ENCODE data around the gene CTAG1B.
"Not testable (repeated sequence)": the region's sequence is repeated elsewhere in the genome, so short reads cannot be mapped to it uniquely, and the experiment has no call there.

CTAG1B gene

DNA sequence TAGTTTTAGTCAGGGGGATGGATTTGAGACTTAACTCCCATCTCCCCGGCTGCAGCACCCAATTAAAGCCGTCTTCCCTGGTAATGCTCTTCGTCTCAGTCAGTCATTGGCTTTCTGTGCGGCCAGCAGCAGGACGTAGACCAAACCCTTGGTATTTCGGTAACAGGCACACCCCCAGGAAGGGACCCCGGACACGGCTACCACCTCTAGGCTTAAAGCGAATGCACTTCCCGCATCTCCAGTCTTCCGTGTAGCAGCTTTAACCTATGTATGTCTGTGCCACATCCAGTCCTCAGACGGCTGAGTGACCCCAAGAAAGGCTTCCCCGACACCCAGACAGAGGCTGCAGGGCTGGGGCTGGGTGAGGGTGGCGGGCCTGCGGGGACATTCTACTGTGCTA lies 35.8 kb upstream of the CTAG1B start:
- no peak overlapping the region for H3K27ac ChIP-seq
- H3K9me3 ChIP-seq (ENCODE audit: low read depth, low read length), result no peaks in the 10 kb centered on the region
- H3K4me3 ChIP-seq, result no peak overlapping the region
- TF ChIP-seq FOXP2 (optimal IDR thresholded peaks at IDR 0.05; ENCODE audit: control extremely low read depth, extremely low read length, insufficient read depth), result no peak
- no peak for TF ChIP-seq EZH2 (IDR thresholded peaks at IDR 0.05)
- no peak for TF ChIP-seq POLR2AphosphoS5 (IDR thresholded peaks at IDR 0.05; ENCODE audit: borderline replicate concordance, low read depth, low read length)
- DNase-seq (ENCODE audit: low read depth, low spot score), result no peak
- no peak overlapping the region for H3K9ac ChIP-seq (ENCODE audit: insufficient read length)
- H3K36me3 ChIP-seq (ENCODE audit: insufficient read depth, low read length), result no peaks in the 10 kb centered on the region

DNA sequence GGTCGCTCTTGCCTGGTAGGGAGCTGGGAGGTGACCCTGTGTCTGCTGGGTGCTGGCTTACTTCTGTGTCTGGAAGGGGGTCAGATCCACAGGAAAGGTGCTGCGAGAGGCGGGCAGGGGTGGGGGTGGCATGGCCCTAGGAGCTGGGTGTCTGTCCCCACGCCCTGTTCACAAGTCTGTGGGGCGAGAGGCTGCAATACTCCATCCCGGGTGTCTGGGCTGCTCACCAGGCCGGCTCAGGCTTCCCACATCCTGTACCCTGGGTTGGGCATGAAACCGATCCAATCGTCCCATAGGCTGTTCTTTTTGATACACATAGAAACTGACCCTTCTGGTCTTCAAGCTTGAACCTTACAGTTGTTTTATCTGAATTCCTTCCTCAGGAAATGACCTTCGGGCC lies 35.3 kb upstream of the CTAG1B start:
- Histone ChIP-seq H3K9me3 (ENCODE audit: low read depth, low read length) (no peaks in the 10 kb centered on the region), H3K9ac (ENCODE audit: insufficient read length) (no peak overlapping the region), H3K27ac (no peak overlapping the region), H3K4me3 (no peak overlapping the region), H3K36me3 (ENCODE audit: insufficient read depth, low read length) (no peaks in the 10 kb centered on the region)
- TF ChIP-seq EZH2 (IDR thresholded peaks at IDR 0.05) (no peak), FOXP2 (optimal IDR thresholded peaks at IDR 0.05; ENCODE audit: control extremely low read depth, extremely low read length, insufficient read depth) (no peak), POLR2AphosphoS5 (IDR thresholded peaks at IDR 0.05; ENCODE audit: borderline replicate concordance, low read depth, low read length) (no peak)
- DNase-seq (ENCODE audit: low read depth, low spot score), result no peak

DNA sequence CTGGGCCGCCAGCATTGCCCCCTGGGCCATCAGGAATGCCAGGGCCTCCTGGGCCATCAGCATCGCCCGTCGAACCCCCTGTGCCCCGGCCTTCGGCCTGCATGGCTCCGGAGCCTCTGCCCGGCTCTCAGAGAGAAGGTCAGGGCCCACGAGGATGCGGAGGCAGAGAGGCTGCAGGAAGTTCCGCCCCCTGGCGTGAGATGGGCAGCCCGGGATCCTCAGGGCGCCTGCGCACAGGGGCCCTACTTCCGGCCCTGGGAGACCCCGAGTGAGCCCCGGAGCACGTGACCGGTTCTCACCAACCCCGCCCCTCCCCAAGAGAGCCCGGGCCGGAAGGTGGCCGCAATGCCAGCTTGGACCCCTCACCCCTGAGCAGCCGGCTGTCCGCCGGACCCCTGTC lies 34.3 kb upstream of the CTAG1B start, which contains the start of gene CTAG2:
Gene CTAG2, minus strand, starts transcription at position 167 of the 400 bp plus-strand sequence. Its CDS starts 64 bp downstream, at position 103.
- H3K9ac ChIP-seq (ENCODE audit: insufficient read length); H3K27ac ChIP-seq; H3K4me3 ChIP-seq; DNase-seq (ENCODE audit: low read depth, low spot score); H3K36me3 ChIP-seq (ENCODE audit: insufficient read depth, low read length); H3K9me3 ChIP-seq (ENCODE audit: low read depth, low read length): not testable (repeated sequence)

DNA sequence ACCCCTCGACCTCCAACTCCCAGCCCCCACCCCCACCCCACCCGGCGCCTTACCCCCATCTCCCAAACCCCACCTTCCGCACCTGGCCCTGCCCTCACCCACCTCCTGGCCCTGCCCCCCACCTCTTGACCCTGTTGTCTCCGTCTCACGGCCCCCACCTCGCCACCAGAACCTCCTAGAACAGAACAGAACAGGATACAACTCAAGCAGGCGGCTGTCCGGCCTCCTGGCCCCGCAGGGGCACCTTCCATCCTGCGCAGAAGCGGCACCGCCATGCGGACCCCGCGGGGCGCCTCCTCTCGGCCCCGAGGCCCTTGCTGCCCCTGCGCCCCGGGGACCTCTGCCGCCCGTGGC lies 33.9 kb upstream of the CTAG1B start:
- H3K9me3 ChIP-seq (ENCODE audit: low read depth, low read length), result no peaks in the 10 kb centered on the region
- no peak overlapping the region for H3K27ac ChIP-seq
- no peak overlapping the region for H3K4me3 ChIP-seq
- no peak for DNase-seq (ENCODE audit: low read depth, low spot score)
- H3K36me3 ChIP-seq (ENCODE audit: insufficient read depth, low read length), result no peaks in the 10 kb centered on the region
- TF ChIP-seq FOXP2 (optimal IDR thresholded peaks at IDR 0.05; ENCODE audit: control extremely low read depth, extremely low read length, insufficient read depth) (no peak), POLR2AphosphoS5 (IDR thresholded peaks at IDR 0.05; ENCODE audit: borderline replicate concordance, low read depth, low read length) (no peak), EZH2 (IDR thresholded peaks at IDR 0.05) (no peak)
- H3K9ac ChIP-seq (ENCODE audit: insufficient read length), result no peak overlapping the region

DNA sequence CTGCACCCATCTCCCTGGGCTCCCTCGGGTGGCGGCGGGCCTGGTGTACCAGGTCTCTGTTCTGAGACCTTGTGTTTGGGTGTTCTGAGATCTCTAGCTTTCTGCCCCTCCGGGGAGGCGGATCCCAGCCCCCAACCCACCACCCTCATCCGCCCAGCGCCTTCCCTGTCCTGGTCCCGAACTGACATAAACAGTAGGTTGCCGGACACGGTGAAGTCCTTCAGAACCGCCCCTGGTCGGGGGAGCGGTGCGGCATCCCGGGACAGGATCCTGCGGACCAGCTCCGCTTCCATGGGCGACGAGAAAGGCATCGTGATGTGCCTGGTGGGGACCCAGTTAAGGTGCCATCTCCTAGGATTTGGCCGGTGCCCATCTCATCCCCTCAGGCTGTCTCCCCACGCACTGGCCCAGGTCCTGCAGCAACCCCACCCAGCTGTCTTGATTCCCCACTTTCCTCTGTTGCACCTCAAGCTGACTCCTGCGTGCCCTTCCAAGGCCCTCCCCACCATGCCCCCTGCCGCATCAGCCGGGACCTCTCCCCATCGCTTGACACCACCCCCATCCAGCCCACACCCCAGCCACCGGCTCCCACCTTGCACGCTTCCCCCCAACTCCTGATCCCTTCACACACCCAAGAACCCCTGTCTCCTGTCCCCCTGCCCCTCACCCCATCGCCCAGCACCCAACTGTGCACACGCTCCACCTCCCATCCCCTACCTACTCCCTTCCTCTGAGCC lies 33.4 kb upstream of the CTAG1B start:
- no peak for DNase-seq (ENCODE audit: low read depth, low spot score)
- H3K9me3 ChIP-seq (ENCODE audit: low read depth, low read length), result no peaks in the 10 kb centered on the region
- no peak overlapping the region for H3K9ac ChIP-seq (ENCODE audit: insufficient read length)
- H3K27ac ChIP-seq, result no peak overlapping the region
- H3K36me3 ChIP-seq (ENCODE audit: insufficient read depth, low read length), result no peaks in the 10 kb centered on the region
- no peak overlapping the region for H3K4me3 ChIP-seq
- no peak for TF ChIP-seq FOXP2 (optimal IDR thresholded peaks at IDR 0.05; ENCODE audit: control extremely low read depth, extremely low read length, insufficient read depth)
- TF ChIP-seq POLR2AphosphoS5 (IDR thresholded peaks at IDR 0.05; ENCODE audit: borderline replicate concordance, low read depth, low read length), result no peak
- no peak for TF ChIP-seq EZH2 (IDR thresholded peaks at IDR 0.05)

DNA sequence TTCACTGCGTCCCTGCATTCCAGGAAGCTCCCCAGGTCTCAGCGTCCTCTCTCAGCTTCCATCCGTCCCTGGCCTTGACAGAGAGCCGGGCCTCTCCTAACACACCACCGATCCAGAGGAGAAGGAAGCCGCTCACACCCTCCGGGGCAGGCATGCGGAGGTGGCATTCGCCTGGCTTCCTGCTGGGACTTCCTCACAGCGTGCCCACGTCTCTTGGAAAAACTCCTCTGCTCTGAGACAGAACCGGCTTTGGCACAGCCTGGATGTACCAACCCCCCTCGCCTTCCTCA lies 31.1 kb upstream of the CTAG1B start:
- H3K27ac ChIP-seq, result no peak overlapping the region
- H3K4me3 ChIP-seq, result no peak overlapping the region
- no peak overlapping the region for H3K9ac ChIP-seq (ENCODE audit: insufficient read length)
- no peak for TF ChIP-seq EZH2 (IDR thresholded peaks at IDR 0.05)
- TF ChIP-seq POLR2AphosphoS5 (IDR thresholded peaks at IDR 0.05; ENCODE audit: borderline replicate concordance, low read depth, low read length), result no peak
- no peaks in the 10 kb centered on the region for H3K36me3 ChIP-seq (ENCODE audit: insufficient read depth, low read length)
- no peak for DNase-seq (ENCODE audit: low read depth, low spot score)
- H3K9me3 ChIP-seq (ENCODE audit: low read depth, low read length), result no peaks in the 10 kb centered on the region

DNA sequence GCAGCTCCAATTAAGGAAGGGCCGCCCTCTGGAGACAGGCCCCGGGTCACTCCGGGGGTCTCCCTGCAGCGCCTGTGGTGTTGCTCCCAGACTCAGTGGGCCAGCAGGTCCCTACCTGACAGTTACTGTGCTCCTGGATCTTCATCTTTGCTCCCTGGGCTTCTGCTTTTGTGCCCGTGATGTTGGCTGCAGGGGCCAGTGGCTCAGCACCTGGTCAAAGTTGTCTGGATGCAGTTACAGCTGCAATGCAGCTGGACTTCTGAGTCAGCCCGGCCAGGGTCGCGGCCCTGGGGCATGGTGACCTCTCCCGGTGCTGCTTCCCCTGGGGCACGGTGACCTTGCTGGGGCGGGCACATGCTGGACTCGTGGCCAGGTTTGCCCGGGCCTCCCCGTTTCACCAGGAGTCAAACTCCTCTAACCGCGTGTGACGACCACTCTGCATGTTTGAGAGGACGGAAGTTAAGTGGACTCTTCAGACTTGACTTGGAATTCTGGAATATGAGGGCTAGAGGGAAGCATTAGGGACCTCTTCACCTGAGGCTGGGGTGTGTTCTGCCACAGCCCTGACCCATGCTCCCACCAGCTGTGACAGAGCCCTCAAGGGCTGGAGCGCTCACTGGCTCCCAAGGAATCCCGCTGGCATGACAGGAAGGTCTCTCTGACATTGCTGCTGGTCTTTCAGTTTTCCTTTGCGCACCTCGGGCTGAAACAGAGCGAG lies 30.6 kb upstream of the CTAG1B start:
- no peak for DNase-seq (ENCODE audit: low read depth, low spot score)
- Histone ChIP-seq H3K9me3 (ENCODE audit: low read depth, low read length) (no peaks in the 10 kb centered on the region), H3K36me3 (ENCODE audit: insufficient read depth, low read length) (no peaks in the 10 kb centered on the region), H3K27ac (no peak overlapping the region), H3K9ac (ENCODE audit: insufficient read length) (no peak overlapping the region), H3K4me3 (no peak overlapping the region)
- TF ChIP-seq EZH2 (IDR thresholded peaks at IDR 0.05), result no peak
- no peak for TF ChIP-seq FOXP2 (optimal IDR thresholded peaks at IDR 0.05; ENCODE audit: control extremely low read depth, extremely low read length, insufficient read depth)
- TF ChIP-seq POLR2AphosphoS5 (IDR thresholded peaks at IDR 0.05; ENCODE audit: borderline replicate concordance, low read depth, low read length), result no peak

DNA sequence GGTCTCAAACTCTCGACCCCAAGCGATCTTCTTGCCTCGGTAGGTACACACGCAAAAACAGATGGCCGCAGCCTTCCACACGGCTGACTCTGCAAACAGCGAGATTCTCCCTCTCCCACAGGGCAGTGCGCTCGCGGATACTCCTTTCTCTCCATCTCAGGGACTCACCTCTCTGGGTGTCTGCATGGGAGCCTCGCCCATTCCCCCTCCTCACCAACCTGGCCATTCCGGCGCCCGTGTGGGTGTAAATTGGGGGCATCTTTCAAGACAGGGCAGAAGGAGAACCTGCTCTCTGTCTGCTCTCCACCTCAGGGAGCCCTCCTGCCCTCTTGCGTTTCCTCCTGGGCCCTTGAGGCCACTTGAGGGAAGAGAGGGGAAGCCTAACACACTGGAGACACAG lies 29.8 kb upstream of the CTAG1B start:
- TF ChIP-seq FOXP2 (optimal IDR thresholded peaks at IDR 0.05; ENCODE audit: control extremely low read depth, extremely low read length, insufficient read depth), result no peak
- TF ChIP-seq EZH2 (IDR thresholded peaks at IDR 0.05), result no peak
- TF ChIP-seq POLR2AphosphoS5 (IDR thresholded peaks at IDR 0.05; ENCODE audit: borderline replicate concordance, low read depth, low read length), result no peak
- Histone ChIP-seq H3K27ac (no peak overlapping the region), H3K9me3 (ENCODE audit: low read depth, low read length) (no peaks in the 10 kb centered on the region), H3K9ac (ENCODE audit: insufficient read length) (no peak overlapping the region), H3K4me3 (no peak overlapping the region), H3K36me3 (ENCODE audit: insufficient read depth, low read length) (no peaks in the 10 kb centered on the region)
- DNase-seq (ENCODE audit: low read depth, low spot score), result no peak

DNA sequence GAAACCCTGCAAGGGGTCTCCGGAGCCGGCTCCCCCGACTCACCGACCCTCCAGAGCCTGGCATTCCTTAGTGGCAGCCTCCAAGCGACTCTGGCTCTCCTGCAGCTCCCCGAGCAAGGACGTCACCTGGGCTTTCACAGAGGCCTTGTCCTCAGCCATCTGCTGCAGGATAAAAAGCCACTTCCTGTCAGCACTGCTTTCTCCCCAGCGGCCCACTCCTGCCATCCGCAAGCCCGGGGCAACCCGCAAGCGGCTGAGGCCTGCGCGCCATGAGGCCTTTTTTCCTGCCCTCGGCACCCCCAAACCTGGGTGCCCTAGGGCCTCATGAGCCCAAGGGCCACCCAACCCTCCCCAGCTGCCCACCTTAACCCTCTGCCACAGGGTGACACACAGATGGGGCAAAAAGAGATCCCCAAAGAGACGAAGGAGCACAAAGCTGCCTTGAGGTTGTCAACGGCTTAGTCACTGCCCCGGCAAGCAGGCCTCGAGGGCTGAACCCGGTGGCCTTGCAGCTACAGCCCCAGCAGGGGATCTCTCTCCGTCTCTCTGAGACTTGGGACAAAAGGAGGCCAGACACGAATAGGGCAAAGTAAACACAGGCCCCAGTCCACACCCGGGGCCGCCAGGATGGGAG lies 26.8 kb upstream of the CTAG1B start:
- H3K27ac ChIP-seq; H3K4me3 ChIP-seq; H3K9ac ChIP-seq (ENCODE audit: insufficient read length); DNase-seq (ENCODE audit: low read depth, low spot score); H3K9me3 ChIP-seq (ENCODE audit: low read depth, low read length); H3K36me3 ChIP-seq (ENCODE audit: insufficient read depth, low read length): not testable (repeated sequence)

DNA sequence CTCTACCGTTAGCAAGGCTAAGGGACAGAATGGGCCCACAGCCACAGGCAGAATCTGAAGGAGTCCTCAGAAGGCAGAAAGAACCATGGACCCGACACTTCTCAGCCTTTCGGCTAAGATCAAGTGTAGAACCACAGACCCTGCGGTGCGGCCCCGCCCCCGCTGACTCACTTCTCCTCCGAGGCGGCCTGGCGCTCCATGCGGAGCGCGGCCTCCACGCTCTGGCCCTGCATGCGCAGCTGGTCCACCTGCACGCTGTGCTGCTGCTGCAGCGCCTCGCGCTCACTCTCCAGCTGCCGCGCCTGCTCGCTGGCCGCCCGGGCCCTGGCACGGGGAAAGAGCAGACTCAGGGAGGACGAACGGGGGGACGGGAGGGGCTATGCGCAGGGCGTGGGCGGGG lies 24.6 kb upstream of the CTAG1B start:
- not testable (repeated sequence) for DNase-seq (ENCODE audit: low read depth, low spot score); H3K4me3 ChIP-seq; H3K9ac ChIP-seq (ENCODE audit: insufficient read length); H3K9me3 ChIP-seq (ENCODE audit: low read depth, low read length); H3K27ac ChIP-seq; H3K36me3 ChIP-seq (ENCODE audit: insufficient read depth, low read length)

DNA sequence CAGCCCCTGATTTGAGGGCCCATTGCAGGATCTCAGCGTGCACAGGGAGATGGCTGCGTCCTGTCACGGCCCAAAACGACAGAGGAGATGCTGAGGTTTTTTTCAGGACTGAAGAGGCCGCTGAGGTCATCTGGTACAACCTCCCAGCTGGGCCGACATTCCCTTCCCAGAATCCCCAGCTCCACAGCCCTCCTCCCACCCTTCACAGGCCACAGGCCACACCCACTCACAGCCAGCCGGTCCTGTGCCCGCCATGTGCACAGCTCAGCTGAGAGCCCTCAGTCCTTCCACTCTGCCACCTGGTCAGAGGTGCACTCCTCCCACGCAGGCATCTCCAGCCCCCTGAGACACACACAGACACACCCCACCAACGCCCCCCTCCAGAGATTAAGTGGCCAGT lies 22.7 kb upstream of the CTAG1B start:
- H3K9ac ChIP-seq (ENCODE audit: insufficient read length); H3K27ac ChIP-seq; H3K9me3 ChIP-seq (ENCODE audit: low read depth, low read length); H3K4me3 ChIP-seq; DNase-seq (ENCODE audit: low read depth, low spot score); H3K36me3 ChIP-seq (ENCODE audit: insufficient read depth, low read length): not testable (repeated sequence)

DNA sequence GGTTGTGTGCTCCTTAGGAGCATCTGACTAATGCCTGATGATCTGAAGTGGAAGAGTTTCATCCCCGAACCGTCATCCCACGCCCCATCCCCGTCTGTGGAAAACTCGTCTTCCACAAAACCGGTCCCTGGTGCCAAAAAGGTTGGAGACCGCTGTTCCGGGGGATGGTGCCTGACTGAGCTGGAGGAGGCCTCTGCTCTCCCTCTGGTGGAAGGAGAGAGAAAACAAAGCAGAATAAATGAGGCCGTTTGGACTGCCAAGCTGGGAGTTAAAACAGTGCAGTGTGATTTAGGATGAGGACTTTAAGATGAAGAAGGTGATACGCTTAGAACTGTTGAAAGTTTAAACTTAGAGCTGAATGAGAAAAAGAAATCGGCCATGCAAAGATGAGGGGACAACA lies 14.6 kb upstream of the CTAG1B start:
- H3K4me3 ChIP-seq; H3K9ac ChIP-seq (ENCODE audit: insufficient read length); H3K27ac ChIP-seq; DNase-seq (ENCODE audit: low read depth, low spot score); H3K9me3 ChIP-seq (ENCODE audit: low read depth, low read length); H3K36me3 ChIP-seq (ENCODE audit: insufficient read depth, low read length): not testable (repeated sequence)
